H9 (cell line): ENCODE results near the gene FKBP4. TPM values are rescaled to one million over a fixed set of nuclear protein-coding genes. Genes with fewer than 3 reads are reported as not detected.

Source experiments
- DNase-seq: peaks from one replicate; pipeline ENCODE4 v3.0.0-alpha.2; 2017
- H2AFZ ChIP-seq: one replicate; pipeline ENCODE4 v1.6.1; 2013; ENCODE audit warnings: mild to moderate bottlenecking, low read length, control low read depth, moderate library complexity
- H2AK5ac ChIP-seq: 2 replicates; pipeline ENCODE4 v1.6.1; 2013; ENCODE audit warnings: low read length, control low read depth, mixed read lengths; ENCODE audit not compliant: insufficient read length
- H2BK120ac ChIP-seq: one replicate; pipeline ENCODE4 v1.6.1; 2013; ENCODE audit warnings: low read depth, mild to moderate bottlenecking, low read length, control low read depth, inconsistent platforms; ENCODE audit not compliant: poor library complexity, severe bottlenecking
- H2BK12ac ChIP-seq: 2 replicates; pipeline ENCODE4 v1.6.1; 2013; ENCODE audit warnings: low read length, control low read depth, mixed read lengths, low read depth; ENCODE audit not compliant: insufficient read length
- H2BK15ac ChIP-seq: 2 replicates; pipeline ENCODE4 v1.6.1; 2013; ENCODE audit warnings: low read depth, low read length, control low read depth
- H2BK20ac ChIP-seq: one replicate; pipeline ENCODE4 v1.6.1; 2013; ENCODE audit warnings: low read depth, mild to moderate bottlenecking, low read length, control low read depth, inconsistent platforms; ENCODE audit not compliant: poor library complexity, severe bottlenecking
- H2BK5ac ChIP-seq: 2 replicates; pipeline ENCODE4 v1.6.1; 2013; ENCODE audit warnings: low read length, control low read depth, mixed read lengths; ENCODE audit not compliant: insufficient read length
- H3K14ac ChIP-seq: 2 replicates; pipeline ENCODE4 v1.6.1; 2013; ENCODE audit warnings: low read length, control low read depth; ENCODE audit not compliant: insufficient read depth
- H3K18ac ChIP-seq: 2 replicates; pipeline ENCODE4 v1.6.1; 2013; ENCODE audit warnings: low read depth, mild to moderate bottlenecking, mixed read lengths, low read length, control low read depth; ENCODE audit not compliant: insufficient read length
- H3K23ac ChIP-seq: 2 replicates; pipeline ENCODE4 v1.6.1; 2013; ENCODE audit warnings: low read length, control low read depth, mixed read lengths, low read depth; ENCODE audit not compliant: insufficient read length
- H3K23me2 ChIP-seq: 2 replicates; pipeline ENCODE4 v1.6.1; 2013; ENCODE audit warnings: low read depth, mild to moderate bottlenecking, mixed read lengths, low read length, control low read depth; ENCODE audit not compliant: insufficient read length, poor library complexity, severe bottlenecking
- H3K27ac ChIP-seq: 2 replicates; pipeline ENCODE4 v1.5.1; 2013; ENCODE audit warnings: low read length, control low read depth, mixed read lengths, low read depth; ENCODE audit not compliant: insufficient read length
- H3K27me3 ChIP-seq: 2 replicates; pipeline ENCODE4 v1.6.1; 2013; ENCODE audit warnings: low read length, control low read depth, inconsistent platforms; ENCODE audit not compliant: insufficient read depth
- H3K4ac ChIP-seq: 2 replicates; pipeline ENCODE4 v1.6.1; 2013; ENCODE audit warnings: low read depth, mild to moderate bottlenecking, control low read depth, inconsistent platforms, low read length, moderate library complexity
- H3K4me1 ChIP-seq: 2 replicates; pipeline ENCODE4 v1.6.1; 2013; ENCODE audit warnings: low read length, control low read depth, inconsistent platforms; ENCODE audit not compliant: insufficient read depth
- H3K4me2 ChIP-seq: 2 replicates; pipeline ENCODE4 v1.6.1; 2013; ENCODE audit warnings: low read length, control low read depth, mixed read lengths; ENCODE audit not compliant: insufficient read length, insufficient read depth
- H3K56ac ChIP-seq: 2 replicates; pipeline ENCODE4 v1.6.1; 2013; ENCODE audit warnings: low read depth, mild to moderate bottlenecking, mixed read lengths, low read length, control low read depth; ENCODE audit not compliant: insufficient read length
- H3K79me1 ChIP-seq: 2 replicates; pipeline ENCODE4 v1.6.1; 2013; ENCODE audit warnings: low read depth, mild to moderate bottlenecking, moderate library complexity, low read length, control low read depth, inconsistent platforms; ENCODE audit not compliant: insufficient read depth, poor library complexity, severe bottlenecking
- H3K79me2 ChIP-seq: 2 replicates; pipeline ENCODE4 v1.6.1; 2013; ENCODE audit warnings: low read length, control low read depth, inconsistent platforms; ENCODE audit not compliant: insufficient read depth
- H3K9ac ChIP-seq: 2 replicates; pipeline ENCODE4 v1.6.1; 2013; ENCODE audit warnings: low read length, control low read depth, mixed read lengths; ENCODE audit not compliant: insufficient read length; ENCODE audit errors: extremely low read depth
- H3K9me3 ChIP-seq: one replicate; pipeline ENCODE4 v1.6.1; 2013; ENCODE audit warnings: low read depth, low read length, inconsistent platforms; ENCODE audit not compliant: control insufficient read depth
- H3T11ph ChIP-seq: one replicate; pipeline ENCODE4 v1.6.1; 2013; ENCODE audit warnings: mild to moderate bottlenecking, low read length, control low read depth, inconsistent platforms
- H4K20me1 ChIP-seq: one replicate; pipeline ENCODE4 v1.6.1; 2013; ENCODE audit not compliant: control insufficient read depth, insufficient read length, insufficient read depth
- H4K5ac ChIP-seq: 2 replicates; pipeline ENCODE4 v1.6.1; 2013; ENCODE audit warnings: low read depth, mild to moderate bottlenecking, mixed read lengths, low read length, control low read depth; ENCODE audit not compliant: insufficient read length
- H4K8ac ChIP-seq: replicated peaks from 2 replicates; pipeline ENCODE4 v1.6.1; 2013; ENCODE audit warnings: low read length, control low read depth, mixed read lengths, low read depth; ENCODE audit not compliant: insufficient read length
- H4K91ac ChIP-seq: 2 replicates; pipeline ENCODE4 v1.6.1; 2013; ENCODE audit warnings: low read depth, mild to moderate bottlenecking, moderate library complexity, mixed read lengths, low read length, control low read depth; ENCODE audit not compliant: insufficient read length
- H3K27ac Mint-ChIP-seq, 3 experiments: 2 replicates in 2 of 3; 3 replicates in 1 of 3; pipeline ENCODE4 v1.8.0; 2020 to 2021; ENCODE audit warnings: mixed read lengths in 3 of 3, mild to moderate bottlenecking in 1 of 3, moderate library complexity in 1 of 3
- H3K27me3 Mint-ChIP-seq: 2 replicates; pipeline ENCODE4 v1.8.0; 2021; ENCODE audit warnings: low read depth, mild to moderate bottlenecking, moderate library complexity, mixed read lengths
- H3K36me3 Mint-ChIP-seq, 3 experiments: 2 replicates in 2 of 3; 3 replicates in 1 of 3; pipeline ENCODE4 v1.8.0; 2020 to 2021; ENCODE audit warnings: low read depth in 3 of 3, mixed read lengths in 3 of 3; ENCODE audit not compliant: insufficient read depth in 1 of 3
- H3K4me1 Mint-ChIP-seq, 2 experiments: 2 replicates each; pipeline ENCODE4 v1.8.0; 2020; ENCODE audit warnings: mixed read lengths in 2 of 2
- H3K4me3 Mint-ChIP-seq, 2 experiments: 2 replicates in 1 of 2; 3 replicates in 1 of 2; pipeline ENCODE4 v1.8.0; 2020 to 2021; ENCODE audit warnings: mild to moderate bottlenecking in 2 of 2, mixed read lengths in 2 of 2, moderate library complexity in 1 of 2
- H3K9me3 Mint-ChIP-seq, 2 experiments: 2 replicates in 1 of 2; 3 replicates in 1 of 2; pipeline ENCODE4 v1.8.0; 2020; ENCODE audit warnings: mild to moderate bottlenecking in 2 of 2, mixed read lengths in 2 of 2, moderate library complexity in 1 of 2
- WGBS: extraction: QIAGEN DNeasy Blood & Tissue Kit; methylation state at CpG from one replicate; pipeline ENCODE4 v1.1.7; 2013; ENCODE audit warnings: missing lambda C conversion rate, low lambda C conversion rate, mixed read lengths; ENCODE audit not compliant: insufficient read length; ENCODE audit errors: extremely low coverage; 5-methylcytosine and 5-hydroxymethylcytosine counted together
- total RNA-seq: library from RNA; stranded (reverse); gene quantifications from 2 replicates; pipeline ENCODE4 v1.2.1, GENCODE V29; 2021
- TF ChIP-seq, protein P1 (sequence below): fragments of 200-600 bp; sonication (generic); conservative IDR thresholded peaks from 3 replicates; pipeline ENCODE4 v1.8.0; 2021; ENCODE audit warnings: antibody characterized with exemption, mild to moderate bottlenecking

Gene FKBP4
- total RNA-seq, 1 experiment from 2014 or later = 221 TPM

- Mint-ChIP-seq H3K9me3 (no peaks in the 10 kb centered on the region), H3K27ac (no peak overlapping the region), H3K4me1 (peaks cover 3% of the 10 kb centered on the region in 2 experiments), H3K4me3 (no peak overlapping the region), H3K27me3 (no peaks in the 10 kb centered on the region; the same call in 1 of the 2 replicates), H3K36me3 (peaks cover 26 to 55% (median 40%) of the 10 kb centered on the region in 3 experiments)
- H3K56ac ChIP-seq = no peak overlapping the region
- H3T11ph ChIP-seq = no peak overlapping the region
- no peak overlapping the region for H2BK12ac ChIP-seq
- no peak for DNase-seq
- H3K4me1 ChIP-seq = no peaks in the 10 kb centered on the region
- no peak overlapping the region for H2BK15ac ChIP-seq
- no peak overlapping the region for H2BK20ac ChIP-seq
- no peak overlapping the region for H3K14ac ChIP-seq
- H3K79me1 ChIP-seq = no peaks in the 10 kb centered on the region
- no peak overlapping the region for H2BK5ac ChIP-seq
- H3K4me2 ChIP-seq = no peak overlapping the region
- H3K27me3 ChIP-seq = no peaks in the 10 kb centered on the region
- H2AFZ ChIP-seq = no peak overlapping the region
- H4K8ac ChIP-seq = no peak overlapping the region
- no CpG with 5 or more reads among the region's 6 CpGs for WGBS
- no peak overlapping the region for H2AK5ac ChIP-seq
- no peak overlapping the region for H3K9ac ChIP-seq
- H4K5ac ChIP-seq = no peak overlapping the region
- no peaks in the 10 kb centered on the region for H3K79me2 ChIP-seq
- no peaks in the 10 kb centered on the region for H4K20me1 ChIP-seq
- H3K23me2 ChIP-seq = no peaks in the 10 kb centered on the region
- no peak overlapping the region for H3K4ac ChIP-seq
- TF ChIP-seq, protein P1, sequence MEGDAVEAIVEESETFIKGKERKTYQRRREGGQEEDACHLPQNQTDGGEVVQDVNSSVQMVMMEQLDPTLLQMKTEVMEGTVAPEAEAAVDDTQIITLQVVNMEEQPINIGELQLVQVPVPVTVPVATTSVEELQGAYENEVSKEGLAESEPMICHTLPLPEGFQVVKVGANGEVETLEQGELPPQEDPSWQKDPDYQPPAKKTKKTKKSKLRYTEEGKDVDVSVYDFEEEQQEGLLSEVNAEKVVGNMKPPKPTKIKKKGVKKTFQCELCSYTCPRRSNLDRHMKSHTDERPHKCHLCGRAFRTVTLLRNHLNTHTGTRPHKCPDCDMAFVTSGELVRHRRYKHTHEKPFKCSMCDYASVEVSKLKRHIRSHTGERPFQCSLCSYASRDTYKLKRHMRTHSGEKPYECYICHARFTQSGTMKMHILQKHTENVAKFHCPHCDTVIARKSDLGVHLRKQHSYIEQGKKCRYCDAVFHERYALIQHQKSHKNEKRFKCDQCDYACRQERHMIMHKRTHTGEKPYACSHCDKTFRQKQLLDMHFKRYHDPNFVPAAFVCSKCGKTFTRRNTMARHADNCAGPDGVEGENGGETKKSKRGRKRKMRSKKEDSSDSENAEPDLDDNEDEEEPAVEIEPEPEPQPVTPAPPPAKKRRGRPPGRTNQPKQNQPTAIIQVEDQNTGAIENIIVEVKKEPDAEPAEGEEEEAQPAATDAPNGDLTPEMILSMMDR = no peak
- no peak overlapping the region for H3K27ac ChIP-seq
- no peak overlapping the region for H2BK120ac ChIP-seq
- H4K91ac ChIP-seq = no peak overlapping the region
- no peak overlapping the region for H3K18ac ChIP-seq
- no peaks in the 10 kb centered on the region for H3K9me3 ChIP-seq
- H3K23ac ChIP-seq = no peak overlapping the region
Observed at GRCh38 chr12:2806700-2807099, 11.9 kb downstream of the FKBP4 start.
